ENCODE data around the gene SENP5. TPM values are rescaled to one million over a fixed set of nuclear protein-coding genes. Genes with fewer than 3 reads are reported as not detected.

SENP5 gene
- total RNA-seq, 3 donors from 2014 or later, result 40.3 to 50.9 (median 40.5) TPM

DNA sequence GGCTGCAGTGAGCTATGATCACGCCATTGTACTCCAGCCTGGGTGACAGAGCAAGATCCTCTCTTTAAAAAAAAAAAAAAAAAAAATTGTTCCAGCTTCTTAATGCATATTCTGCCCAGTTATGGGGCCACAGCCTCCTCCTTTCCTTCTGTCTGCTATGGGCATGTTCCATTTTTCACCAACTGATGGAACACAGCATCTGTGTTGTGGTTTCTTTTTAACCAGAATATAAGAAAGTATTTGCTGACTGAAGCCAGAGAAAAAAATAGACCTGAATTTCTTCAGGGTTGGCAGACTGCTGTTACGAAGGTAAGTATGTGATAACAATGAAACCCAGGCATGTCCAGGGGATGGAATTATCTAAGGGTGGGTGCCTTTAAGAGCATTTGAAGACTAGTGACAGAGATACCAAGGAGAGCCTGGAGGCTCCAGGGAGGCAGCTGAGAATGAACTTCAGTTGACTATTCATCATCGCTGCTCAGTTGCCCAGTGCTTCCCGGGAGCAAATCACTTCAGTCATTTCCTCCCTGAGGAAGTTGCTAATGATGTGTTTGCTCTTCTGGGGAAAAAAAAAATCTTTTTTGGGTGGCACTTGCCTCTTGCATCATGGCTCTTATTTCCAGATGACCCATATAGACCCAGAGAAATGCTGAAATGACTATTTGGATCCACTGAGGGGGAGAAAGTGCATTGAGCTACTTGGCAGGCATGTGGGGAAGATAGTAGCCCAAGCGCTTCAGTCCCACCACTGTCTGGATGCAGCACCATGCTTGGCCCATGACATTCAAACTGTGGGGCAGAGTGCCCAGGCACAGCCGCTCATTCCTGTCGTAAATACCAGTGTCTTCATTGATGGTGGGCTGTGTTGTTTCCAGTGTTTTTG is 60.1 kb downstream of the SENP5 start:
- intact Hi-C loops (cut with DNase I; ENCODE audit: low total_unique reads), result no loop called here
- Histone ChIP-seq H3K4me3 (no peak overlapping the region), H3K27me3 (no peaks in the 10 kb centered on the region), H3K27ac (no peak overlapping the region), H3K9me3 (no peaks in the 10 kb centered on the region), H3K36me3 (no peaks in the 10 kb centered on the region), H3K4me1 (no peaks in the 10 kb centered on the region)
- DNase-seq (ENCODE audit: low spot score in 2 of 2), result no peak
- no peak for TF ChIP-seq POLR2AphosphoS5 (IDR thresholded peaks at IDR 0.05)
- TF ChIP-seq POLR2A (IDR thresholded peaks at IDR 0.05), result no peak
- TF ChIP-seq, protein P1, sequence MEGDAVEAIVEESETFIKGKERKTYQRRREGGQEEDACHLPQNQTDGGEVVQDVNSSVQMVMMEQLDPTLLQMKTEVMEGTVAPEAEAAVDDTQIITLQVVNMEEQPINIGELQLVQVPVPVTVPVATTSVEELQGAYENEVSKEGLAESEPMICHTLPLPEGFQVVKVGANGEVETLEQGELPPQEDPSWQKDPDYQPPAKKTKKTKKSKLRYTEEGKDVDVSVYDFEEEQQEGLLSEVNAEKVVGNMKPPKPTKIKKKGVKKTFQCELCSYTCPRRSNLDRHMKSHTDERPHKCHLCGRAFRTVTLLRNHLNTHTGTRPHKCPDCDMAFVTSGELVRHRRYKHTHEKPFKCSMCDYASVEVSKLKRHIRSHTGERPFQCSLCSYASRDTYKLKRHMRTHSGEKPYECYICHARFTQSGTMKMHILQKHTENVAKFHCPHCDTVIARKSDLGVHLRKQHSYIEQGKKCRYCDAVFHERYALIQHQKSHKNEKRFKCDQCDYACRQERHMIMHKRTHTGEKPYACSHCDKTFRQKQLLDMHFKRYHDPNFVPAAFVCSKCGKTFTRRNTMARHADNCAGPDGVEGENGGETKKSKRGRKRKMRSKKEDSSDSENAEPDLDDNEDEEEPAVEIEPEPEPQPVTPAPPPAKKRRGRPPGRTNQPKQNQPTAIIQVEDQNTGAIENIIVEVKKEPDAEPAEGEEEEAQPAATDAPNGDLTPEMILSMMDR (IDR thresholded peaks at IDR 0.05), result no peak

GRCh38 chr3:196931157-196931556 is 63.4 kb downstream of the SENP5 start:
- no peaks in the 10 kb centered on the region for H3K4me1 ChIP-seq
- intact Hi-C loops (cut with DNase I; ENCODE audit: low total_unique reads), result no loop called here
- TF ChIP-seq, protein P1 (IDR thresholded peaks at IDR 0.05), result no peak
- TF ChIP-seq POLR2A (IDR thresholded peaks at IDR 0.05) (no peak), POLR2AphosphoS5 (IDR thresholded peaks at IDR 0.05) (no peak)
- no peak for DNase-seq (ENCODE audit: low spot score in 2 of 2)
- H3K36me3 ChIP-seq, result no peaks in the 10 kb centered on the region
- no peaks in the 10 kb centered on the region for H3K27me3 ChIP-seq
- no peak overlapping the region for H3K4me3 ChIP-seq
- no peak overlapping the region for H3K27ac ChIP-seq
- no peaks in the 10 kb centered on the region for H3K9me3 ChIP-seq

DNA sequence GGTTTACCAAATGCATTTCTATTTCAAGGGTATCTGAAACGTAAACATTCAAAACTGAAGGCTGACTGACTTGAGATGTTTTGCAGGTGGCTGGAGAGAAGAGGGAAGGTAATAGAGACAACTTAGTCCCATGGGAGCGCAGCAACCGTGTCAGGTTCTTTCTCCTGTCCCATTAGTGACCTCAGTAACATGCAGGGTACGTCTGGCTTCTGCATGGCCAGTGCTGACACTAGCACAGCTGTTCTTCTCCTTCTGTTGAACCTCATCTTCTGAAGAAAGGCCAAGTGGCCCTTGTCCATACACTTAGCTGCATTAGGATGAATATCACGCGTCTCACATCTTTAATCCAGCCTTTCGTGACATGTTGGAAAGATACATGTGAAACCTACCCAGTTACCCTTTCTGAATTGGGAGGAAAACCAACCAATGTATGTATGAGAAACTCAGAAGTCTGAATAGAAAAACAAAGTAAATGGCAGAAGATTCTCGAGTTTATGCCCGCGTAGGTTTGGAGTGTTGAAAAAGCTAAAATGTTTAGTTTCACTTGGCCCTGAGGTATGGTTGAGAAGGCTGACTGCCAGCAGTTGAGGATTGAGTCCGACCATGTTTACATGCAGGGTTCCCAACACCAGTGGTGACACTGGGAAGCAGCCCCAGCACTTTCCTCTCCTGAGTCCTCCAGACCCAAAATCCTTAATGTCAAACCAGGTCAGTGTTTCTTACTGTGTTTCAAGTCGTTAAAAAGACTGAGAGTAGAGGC is 64.3 kb downstream of the SENP5 start:
- Histone ChIP-seq H3K36me3 (peaks cover 2% of the 10 kb centered on the region), H3K9me3 (no peaks in the 10 kb centered on the region), H3K4me1 (no peaks in the 10 kb centered on the region), H3K4me3 (no peak overlapping the region), H3K27ac (no peak overlapping the region), H3K27me3 (no peaks in the 10 kb centered on the region)
- intact Hi-C loops (cut with DNase I; ENCODE audit: low total_unique reads), result no loop called here
- no peak for DNase-seq (ENCODE audit: low spot score in 2 of 2)
- TF ChIP-seq, protein P1 (IDR thresholded peaks at IDR 0.05), result no peak
- TF ChIP-seq POLR2AphosphoS5 (IDR thresholded peaks at IDR 0.05), result no peak
- TF ChIP-seq POLR2A (IDR thresholded peaks at IDR 0.05), result no peak

DNA sequence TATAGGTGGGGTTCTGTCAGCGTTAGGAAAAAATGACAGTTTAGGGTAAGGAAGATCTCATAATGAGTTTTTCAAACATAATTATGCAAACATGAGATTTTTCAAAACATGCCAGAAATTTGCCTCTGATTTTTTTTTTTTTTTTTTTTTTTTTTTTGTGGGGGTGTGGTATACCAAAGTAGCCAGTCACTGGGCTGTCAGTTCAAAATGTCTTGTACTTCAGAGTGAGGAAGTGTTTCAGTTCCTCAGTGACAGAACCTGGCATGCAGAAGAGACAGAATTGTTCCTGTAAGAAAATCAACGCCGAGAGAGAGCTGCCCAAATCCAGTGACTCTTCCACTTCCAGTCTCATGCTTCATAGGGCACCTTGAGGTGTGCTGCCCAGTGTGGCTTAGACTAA is 64.9 kb downstream of the SENP5 start:
- peaks cover 3% of the 10 kb centered on the region for H3K36me3 ChIP-seq
- no peaks in the 10 kb centered on the region for H3K4me1 ChIP-seq
- TF ChIP-seq, protein P1 (IDR thresholded peaks at IDR 0.05), result no peak
- TF ChIP-seq POLR2A (IDR thresholded peaks at IDR 0.05) (no peak), POLR2AphosphoS5 (IDR thresholded peaks at IDR 0.05) (no peak)
- H3K27me3 ChIP-seq, result no peaks in the 10 kb centered on the region
- H3K9me3 ChIP-seq, result no peaks in the 10 kb centered on the region
- H3K4me3 ChIP-seq, result no peak overlapping the region
- no peak overlapping the region for H3K27ac ChIP-seq
- DNase-seq (ENCODE audit: low spot score in 2 of 2), result no peak
- intact Hi-C loops (cut with DNase I; ENCODE audit: low total_unique reads), result no loop called here

GRCh38 chr3:196936288-196936687 is 68.6 kb downstream of the SENP5 start:
- no peak overlapping the region for H3K27ac ChIP-seq
- H3K27me3 ChIP-seq, result no peaks in the 10 kb centered on the region
- H3K4me1 ChIP-seq, result peaks cover 0 to 2% of the 10 kb centered on the region in 2 donors
- intact Hi-C loops (cut with DNase I; ENCODE audit: low total_unique reads), result no loop called here
- no peak for DNase-seq (ENCODE audit: low spot score in 2 of 2)
- no peak overlapping the region for H3K4me3 ChIP-seq
- H3K9me3 ChIP-seq, result no peaks in the 10 kb centered on the region
- no peak for TF ChIP-seq POLR2A (IDR thresholded peaks at IDR 0.05)
- TF ChIP-seq, protein P1 (IDR thresholded peaks at IDR 0.05), result no peak
- no peak for TF ChIP-seq POLR2AphosphoS5 (IDR thresholded peaks at IDR 0.05)
- peaks cover 3% of the 10 kb centered on the region for H3K36me3 ChIP-seq

Measured in breast epithelium (tissue), 4 donors.